A549 (cell line): ENCODE measurements around the gene FBXL15. TPM values are rescaled to one million over a fixed set of nuclear protein-coding genes. Genes with fewer than 3 reads are reported as not detected.

Source experiments
- ATAC-seq, 2 experiments: fragments of 200-7000 bp in 1 of 2; fragments of >200 bp in 1 of 2; cut with Nextera tagmentation in 1 of 2; cut with Tn5 transposase in 1 of 2; 3 replicates each; pipeline versions ENCODE4 v1.8.0 to v1.9.1; 2018 to 2020; ENCODE audit warnings: mild to moderate bottlenecking in 1 of 2, moderate library complexity in 1 of 2
- CTCF ChIA-PET: fragments of 300-600 bp; sonication (Branson Sonifier 250); formaldehyde crosslinking; extraction: SDS; loops from one replicate; lab custom pipeline; 2021; ENCODE audit warnings: antibody characterized with exemption, inconsistent platforms; lab: Yijun Ruan, JAX
- POLR2A ChIA-PET: fragments of 350-600 bp; formaldehyde crosslinking; extraction: SDS; loops from one replicate; lab custom pipeline; 2021; ENCODE audit warnings: antibody characterized with exemption, inconsistent platforms; lab: Yijun Ruan, JAX
- DNase-seq, 2 experiments: peaks; one replicate each; pipeline versions ENCODE4 v3.0.0 to v3.0.0-alpha.2; 2011 to 2016; ENCODE audit warnings: low read depth in 1 of 2, low spot score in 1 of 2
- FAIRE-seq: peaks from 2 replicates; lab custom pipeline; 2011; peaks lifted over from hg19 to GRCh38; lab: Jason Lieb, UNC
- H3K27ac ChIP-seq, 2 experiments: fragments of >200 bp; sonication (Bioruptor Twin); formaldehyde crosslinking; 3 replicates each; pipeline ENCODE4 v1.5.1; 2016 to 2017
- H3K4me1 ChIP-seq: fragments of >200 bp; sonication (Bioruptor Twin); formaldehyde crosslinking; 3 replicates; pipeline ENCODE4 v1.6.1; 2016
- H3K4me2 ChIP-seq: fragments of >200 bp; sonication (Bioruptor Twin); formaldehyde crosslinking; 3 replicates; pipeline ENCODE4 v1.6.1; 2016
- H3K4me3 ChIP-seq: fragments of >200 bp; sonication (Bioruptor Twin); formaldehyde crosslinking; 3 replicates; pipeline ENCODE4 v1.5.1; 2016
- H3K9me3 ChIP-seq: fragments of >200 bp; sonication (Bioruptor Twin); formaldehyde crosslinking; 3 replicates; pipeline ENCODE4 v1.6.1; 2016
- CBX2 ChIP-seq: fragments of 200-600 bp; sonication (generic); IDR thresholded peaks from 2 replicates; pipeline ENCODE4 v1.6.1; 2016; ENCODE audit warnings: low read depth, mild to moderate bottlenecking, borderline replicate concordance
- CBX8 ChIP-seq: fragments of 200-600 bp; sonication (generic); IDR thresholded peaks from 2 replicates; pipeline ENCODE4 v1.6.1; 2016
- CHD2 ChIP-seq: fragments of 150-350 bp; IDR thresholded peaks from 2 replicates; pipeline ENCODE4 v1.6.1; 2014; ENCODE audit warnings: low read length; ENCODE audit not compliant: partially characterized antibody
- CTCF ChIP-seq: fragments of >200 bp; sonication (Bioruptor Twin); formaldehyde crosslinking; IDR thresholded peaks from 3 replicates; pipeline ENCODE4 v1.5.1; 2016
- FOSL2 ChIP-seq, 2 experiments: fragments of 450-650 bp in 1 of 2; fragments of >200 bp in 1 of 2; sonication (Bioruptor Twin) in 1 of 2; formaldehyde crosslinking; IDR thresholded peaks; 2 replicates each; pipeline versions ENCODE4 v1.5.0 to v1.6.1; 2016 to 2020; ENCODE audit warnings: mild to moderate bottlenecking in 1 of 2, moderate library complexity in 1 of 2
- HMGXB4 ChIP-seq: fragments of 250-450 bp; sonication (Bioruptor Pico); IDR thresholded peaks from 2 replicates; pipeline ENCODE4 v1.5.0; 2021; ENCODE audit warnings: mild to moderate bottlenecking, moderate library complexity, borderline replicate concordance
- HOXB5 ChIP-seq: fragments of 250-450 bp; sonication (Bioruptor Pico); IDR thresholded peaks from 2 replicates; pipeline ENCODE4 v1.5.0; 2020; ENCODE audit warnings: mild to moderate bottlenecking, moderate library complexity
- JUNB ChIP-seq: fragments of >200 bp; sonication (Bioruptor Twin); formaldehyde crosslinking; IDR thresholded peaks from 2 replicates; pipeline ENCODE4 v1.6.1; 2016
- NFE2L2 ChIP-seq: fragments of 150-350 bp; conservative IDR thresholded peaks from 2 replicates; pipeline ENCODE4 v1.6.1; 2014; ENCODE audit warnings: low read length
- PHF8 ChIP-seq: fragments of 200-600 bp; sonication (generic); IDR thresholded peaks from 2 replicates; pipeline ENCODE4 v1.6.1; 2016; ENCODE audit warnings: low read depth, mild to moderate bottlenecking, antibody characterized with exemption, moderate library complexity, borderline replicate concordance
- POLR2A ChIP-seq: IDR thresholded peaks from 2 replicates; pipeline ENCODE4 v1.6.1; 2012; ENCODE audit warnings: mild to moderate bottlenecking, low read length
- POLR2AphosphoS2 ChIP-seq: conservative IDR thresholded peaks from 2 replicates; pipeline ENCODE4 v1.6.1; 2012; ENCODE audit warnings: low read length, improper control_type of control experiment, inconsistent platforms
- RFX5 ChIP-seq: fragments of 450-650 bp; IDR thresholded peaks from 2 replicates; pipeline ENCODE4 v1.7.1; 2014; ENCODE audit warnings: antibody characterized with exemption, mild to moderate bottlenecking, moderate library complexity
- USF2 ChIP-seq: fragments of 450-650 bp; IDR thresholded peaks from 2 replicates; pipeline ENCODE4 v1.6.1; 2014; ENCODE audit warnings: antibody characterized with exemption
- WGBS: methylation state at CpG from one replicate; pipeline ENCODE4 v1.1.6; 2017; ENCODE audit errors: missing lambda C conversion rate; 5-methylcytosine and 5-hydroxymethylcytosine counted together
- polyA plus RNA-seq, 4 experiments: library from polyadenylated mRNA; depleted of rRNA in 3 of 4; stranded (reverse); fragments of >200 nt; fragmentation: RNase III in 1 of 4; extraction: RNeasy Plus Mini Kit Qiagen cat#74134 plus additional on column Dnase treatment in 1 of 4; gene quantifications; 2 replicates in 3 of 4; 3 replicates in 1 of 4; pipeline ENCODE4 v1.2.3, GENCODE V29; 2011 to 2017
- TF ChIP-seq, protein P1 (sequence below): IDR thresholded peaks from 2 replicates; pipeline ENCODE4 v1.6.1; 2012
- TF ChIP-seq, protein P2 (sequence below): fragments of >200 bp; sonication (Bioruptor Twin); formaldehyde crosslinking; IDR thresholded peaks from 3 replicates; pipeline ENCODE4 v1.6.1; 2016
- TF ChIP-seq, protein P3 (sequence below): IDR thresholded peaks from 2 replicates; pipeline ENCODE4 v1.6.1; 2012

The FBXL15 gene
- polyA plus RNA-seq, 2 of the 4 experiments (the other 2 are of a cell fraction): 4.8 to 9.4 TPM

DNA sequence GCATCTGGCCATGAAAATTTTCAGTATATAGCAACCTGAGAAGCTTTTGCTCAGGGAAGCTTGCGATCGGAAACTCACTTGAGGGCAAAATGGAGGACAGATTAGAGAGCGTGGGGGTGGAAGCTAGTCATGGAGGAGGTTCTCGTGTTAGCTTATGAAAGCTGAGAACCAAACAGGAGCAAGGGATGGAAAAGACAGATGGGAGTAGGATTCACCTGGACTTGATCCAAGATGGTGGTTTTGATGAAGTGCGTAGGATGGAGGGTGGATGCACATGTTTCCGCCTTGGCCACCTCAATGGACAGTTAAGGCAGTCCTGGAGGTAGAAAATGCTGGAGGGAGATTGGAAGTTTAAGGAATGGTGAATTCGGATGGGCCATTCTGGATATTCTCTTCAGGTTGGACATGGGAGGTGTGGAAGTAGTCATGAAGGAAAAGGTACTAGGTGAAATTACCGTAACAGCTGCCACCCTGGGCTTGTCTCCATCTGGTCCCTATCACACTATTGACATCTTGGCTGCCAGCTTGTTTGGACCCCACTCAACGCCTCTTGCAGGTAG lies 37.0 kb downstream of the FBXL15 start (continued):
- TF ChIP-seq, protein P1, sequence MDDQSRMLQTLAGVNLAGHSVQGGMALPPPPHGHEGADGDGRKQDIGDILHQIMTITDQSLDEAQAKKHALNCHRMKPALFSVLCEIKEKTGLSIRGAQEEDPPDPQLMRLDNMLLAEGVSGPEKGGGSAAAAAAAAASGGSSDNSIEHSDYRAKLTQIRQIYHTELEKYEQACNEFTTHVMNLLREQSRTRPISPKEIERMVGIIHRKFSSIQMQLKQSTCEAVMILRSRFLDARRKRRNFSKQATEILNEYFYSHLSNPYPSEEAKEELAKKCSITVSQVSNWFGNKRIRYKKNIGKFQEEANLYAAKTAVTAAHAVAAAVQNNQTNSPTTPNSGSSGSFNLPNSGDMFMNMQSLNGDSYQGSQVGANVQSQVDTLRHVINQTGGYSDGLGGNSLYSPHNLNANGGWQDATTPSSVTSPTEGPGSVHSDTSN: no peak
- TF ChIP-seq HOXB5 (CRISPR knock-in tag) (no peak), PHF8 (no peak), JUNB (no peak), CTCF (no peak), CBX2 (no peak), CHD2 (no peak), POLR2AphosphoS2 (no peak)

- POLR2A ChIA-PET: no interaction called here
These were observed 38.0 kb downstream of the FBXL15 start for GRCh38 chr10:102458656-102459055.

More at GRCh38 chr10:102458656-102459055, 38.0 kb downstream of the FBXL15 start:
- H3K4me2 ChIP-seq: no peak overlapping the region
- no peak for DNase-seq
- WGBS: 65% methylated on average over 4 of the region's 4 CpGs
- H3K4me1 ChIP-seq: peaks cover 40% of the 10 kb centered on the region
- CTCF ChIA-PET: interaction anchor here (0.7 to 10.9 kb wide), 3 partner anchors 8 to 59 kb away, joined by 3 to 84 read pairs (median 4); no protein-coding TSS in a partner anchor
- H3K4me3 ChIP-seq: no peak overlapping the region
- no peaks in the 10 kb centered on the region for H3K9me3 ChIP-seq
- no peak for ATAC-seq
- TF ChIP-seq PHF8 (no peak), RFX5 (no peak), USF2 (no peak), CBX8 (no peak), POLR2A (no peak), NFE2L2 (no peak), HMGXB4 (CRISPR knock-in tag) (no peak), FOSL2 (IDR thresholded peaks at IDR 0.05) (no peak), FOSL2 (CRISPR knock-in tag; IDR thresholded peaks at IDR 0.05) (no peak)
- TF ChIP-seq, protein P2, sequence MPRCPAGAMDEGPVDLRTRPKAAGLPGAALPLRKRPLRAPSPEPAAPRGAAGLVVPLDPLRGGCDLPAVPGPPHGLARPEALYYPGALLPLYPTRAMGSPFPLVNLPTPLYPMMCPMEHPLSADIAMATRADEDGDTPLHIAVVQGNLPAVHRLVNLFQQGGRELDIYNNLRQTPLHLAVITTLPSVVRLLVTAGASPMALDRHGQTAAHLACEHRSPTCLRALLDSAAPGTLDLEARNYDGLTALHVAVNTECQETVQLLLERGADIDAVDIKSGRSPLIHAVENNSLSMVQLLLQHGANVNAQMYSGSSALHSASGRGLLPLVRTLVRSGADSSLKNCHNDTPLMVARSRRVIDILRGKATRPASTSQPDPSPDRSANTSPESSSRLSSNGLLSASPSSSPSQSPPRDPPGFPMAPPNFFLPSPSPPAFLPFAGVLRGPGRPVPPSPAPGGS: no peak
- TF ChIP-seq, protein P3, sequence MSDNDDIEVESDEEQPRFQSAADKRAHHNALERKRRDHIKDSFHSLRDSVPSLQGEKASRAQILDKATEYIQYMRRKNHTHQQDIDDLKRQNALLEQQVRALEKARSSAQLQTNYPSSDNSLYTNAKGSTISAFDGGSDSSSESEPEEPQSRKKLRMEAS: no peak
- H3K27ac ChIP-seq: no peak overlapping the region
- no peak for FAIRE-seq
